ENCODE measurements around the gene ABCC3. TPM values are rescaled to one million over a fixed set of nuclear protein-coding genes. Genes with fewer than 3 reads are reported as not detected.

The ABCC3 gene
- polyA plus RNA-seq, 5 donors, result 27.4 to 61.4 (median 39.5) TPM

DNA sequence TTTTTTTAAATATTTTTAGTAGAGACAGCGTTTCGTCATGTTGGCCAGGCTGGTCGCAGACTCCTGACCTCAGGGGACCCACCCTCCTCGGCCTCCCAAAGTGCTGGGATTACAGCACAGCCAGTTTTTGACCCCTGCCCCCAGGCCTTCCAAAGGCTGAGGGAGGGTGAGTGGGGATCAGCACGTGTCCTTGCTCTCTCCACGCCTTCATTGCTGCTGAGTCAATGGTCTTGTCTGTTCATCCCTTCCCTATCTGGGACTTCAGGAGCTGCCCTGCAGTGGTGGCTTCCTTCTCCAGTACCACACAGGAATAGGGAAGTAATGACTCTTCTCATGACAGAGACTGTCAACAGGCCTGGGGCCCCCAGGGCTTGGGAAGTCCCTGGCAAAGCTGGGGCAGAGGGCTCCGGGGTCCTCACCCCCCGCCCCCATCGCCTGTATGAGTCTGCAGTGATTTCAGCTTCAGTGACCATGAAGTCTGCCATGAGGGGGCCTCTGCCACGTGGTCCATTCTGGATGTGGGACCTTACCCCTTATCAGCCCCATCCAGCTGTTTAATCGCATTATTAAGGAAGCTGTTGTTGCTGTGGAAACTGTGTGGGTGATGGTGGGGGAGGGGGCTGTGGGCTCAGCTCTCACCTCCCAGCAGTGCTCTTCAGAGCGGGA, 6.1 kb downstream of the ABCC3 start:
- DNase-seq, result peak; percentile 66 to 69

DNA sequence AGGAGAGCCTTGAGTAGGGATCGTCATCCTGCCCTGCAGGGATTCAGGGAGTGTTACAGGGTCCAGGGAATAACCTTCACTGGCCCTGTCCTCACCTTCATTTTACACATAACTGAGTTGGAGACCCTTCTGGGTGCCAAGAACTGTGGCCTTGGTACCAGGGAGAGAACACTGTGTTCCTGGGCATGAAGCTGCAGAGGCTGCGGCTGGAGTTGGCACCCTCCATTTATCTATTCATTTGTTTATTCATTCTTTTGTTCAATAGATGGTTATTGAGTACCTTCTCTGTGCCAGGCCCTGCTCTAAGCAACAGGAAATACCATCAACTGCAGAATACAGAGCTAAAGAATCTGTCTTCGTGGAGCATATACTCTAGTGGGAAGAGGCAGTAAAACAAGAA, 6.7 kb downstream of the ABCC3 start:
- DNase-seq, result no peak

DNA sequence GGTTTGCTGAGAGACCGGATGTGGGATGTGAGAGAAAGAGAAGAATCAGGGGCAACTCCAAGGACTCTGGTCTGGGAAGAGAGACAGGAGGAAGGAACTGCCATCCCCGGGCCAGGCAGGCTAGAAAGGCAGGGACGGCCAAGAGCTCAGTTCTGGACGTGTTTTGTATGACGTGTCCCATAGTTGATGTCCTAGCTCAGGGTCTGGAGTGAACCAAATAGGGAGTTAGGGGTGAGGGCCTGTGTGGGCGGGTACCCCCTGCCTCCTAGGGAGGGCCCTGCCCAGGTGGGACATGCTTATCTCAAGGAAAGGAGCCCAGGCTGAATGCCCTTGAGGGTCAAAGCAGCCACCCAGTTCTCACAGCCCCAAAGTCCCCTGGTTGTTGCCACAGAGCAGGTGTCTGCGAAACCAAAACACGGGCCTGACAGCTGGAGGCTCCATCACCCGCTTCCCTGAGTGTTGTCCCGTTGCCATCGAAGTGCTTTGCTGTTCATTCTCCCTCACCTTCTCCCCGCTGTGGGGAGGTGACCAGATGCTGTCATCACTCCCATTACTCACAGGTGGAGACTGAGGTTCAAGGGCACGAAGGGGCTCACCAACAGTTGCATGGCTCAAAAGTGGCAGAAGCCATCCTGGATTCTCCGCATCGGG, 7.5 kb downstream of the ABCC3 start:
- DNase-seq, result no peak

DNA sequence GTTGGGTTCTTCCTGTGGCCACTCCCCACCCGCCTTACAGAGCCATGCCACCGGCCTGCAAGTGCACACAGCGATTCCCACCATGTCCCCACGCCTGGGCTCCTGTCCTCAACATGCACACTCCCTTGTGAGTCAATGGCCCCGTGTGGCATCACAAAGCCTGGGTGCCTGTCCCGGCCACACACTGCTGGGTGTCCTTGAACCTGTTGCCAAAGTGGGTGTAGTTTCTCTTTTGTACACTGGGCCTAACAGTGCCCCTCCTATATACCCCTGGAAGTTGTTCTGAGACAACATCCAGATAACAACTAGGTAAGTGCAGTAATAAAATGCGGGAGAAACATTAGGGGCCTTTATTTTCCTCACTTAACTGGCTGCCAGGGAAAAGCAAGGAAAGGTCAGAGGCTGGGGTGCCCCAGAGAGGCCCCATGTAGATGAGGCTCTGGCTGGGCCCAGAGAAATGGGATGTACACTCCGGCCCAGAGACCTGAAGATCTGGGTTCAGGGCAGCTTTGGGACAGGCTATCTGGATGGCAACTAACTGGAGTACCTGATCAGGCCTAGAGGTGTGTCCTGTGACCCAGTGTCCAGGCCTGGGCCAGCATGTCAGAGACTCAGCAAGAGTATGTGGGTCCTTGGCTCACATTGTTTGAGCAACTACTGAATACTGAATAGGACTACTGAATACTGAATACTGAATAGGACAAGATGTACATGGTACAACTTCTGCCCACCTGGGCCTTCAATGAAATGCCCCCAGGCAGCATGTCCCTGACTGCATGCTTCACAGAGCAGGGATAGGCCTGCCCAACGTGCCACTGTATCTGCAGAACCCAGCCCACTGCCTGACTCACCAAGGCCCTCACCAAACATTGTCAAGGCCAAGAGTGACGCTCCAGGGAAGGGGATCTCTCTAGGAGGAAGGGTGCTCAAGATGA, 8.3 kb downstream of the ABCC3 start:
- DNase-seq, result no peak

DNA sequence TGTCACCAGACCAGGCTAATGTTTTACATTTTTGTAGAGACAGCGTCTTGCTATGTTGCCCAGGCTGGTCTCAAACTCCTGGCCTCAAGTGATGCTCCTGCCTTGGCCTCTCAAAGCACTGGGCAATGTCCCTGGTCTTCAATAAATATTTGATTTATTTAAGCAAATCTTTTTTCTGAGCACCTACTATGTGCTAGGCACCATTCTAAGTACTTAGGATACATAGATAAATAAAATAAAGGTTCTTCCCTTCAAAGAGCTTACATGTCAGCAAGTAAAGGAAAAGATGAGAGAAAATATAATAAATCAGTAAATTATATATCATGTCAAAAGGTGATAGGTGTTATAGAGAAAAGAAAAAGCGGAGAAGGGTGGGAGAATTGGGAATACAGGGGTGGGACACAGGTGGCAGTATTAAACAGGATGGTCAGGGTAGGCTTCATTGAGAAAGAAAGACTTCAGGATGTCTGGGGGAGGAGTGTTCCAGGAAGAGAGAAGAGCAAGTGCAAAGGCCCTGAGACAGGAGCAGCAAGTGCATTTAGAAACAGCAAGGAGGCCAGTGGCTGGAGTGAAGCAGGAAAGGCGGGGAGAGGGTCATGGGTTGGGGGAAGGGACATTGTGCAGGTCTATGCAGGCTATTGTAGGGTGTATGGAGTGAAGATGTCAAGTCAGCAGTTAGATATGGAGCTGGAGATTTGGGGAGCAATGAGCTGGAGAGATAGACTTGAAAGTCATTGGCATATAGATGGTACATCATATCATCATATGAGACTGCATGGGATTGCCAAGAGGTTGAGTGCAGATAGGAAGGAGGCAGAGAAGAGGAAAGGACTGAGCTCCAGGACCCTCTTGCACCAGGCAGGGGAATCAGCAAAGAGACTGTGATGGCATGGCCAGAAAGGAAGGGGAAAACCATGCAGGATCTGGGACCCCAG, 11.3 kb downstream of the ABCC3 start:
- no peak for DNase-seq

DNA sequence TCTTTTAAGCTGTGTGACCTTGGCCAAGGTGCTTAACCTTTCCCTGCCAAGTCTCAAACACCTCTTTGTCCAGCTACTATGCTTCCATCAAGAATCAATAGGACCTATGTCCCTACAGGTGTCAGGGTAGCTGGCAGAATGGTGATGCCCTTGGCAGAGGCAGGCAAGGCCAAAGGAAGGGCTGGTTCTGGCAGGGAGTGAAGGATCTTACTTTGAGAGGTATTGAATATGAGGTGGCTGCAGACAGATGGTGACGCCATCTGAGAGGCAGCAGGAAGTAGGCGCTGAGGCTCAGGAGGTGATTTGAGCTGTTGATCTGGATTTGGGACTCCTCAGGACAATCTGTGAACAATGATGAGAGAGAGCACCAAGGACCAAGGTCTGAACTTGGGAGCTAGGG, 12.5 kb downstream of the ABCC3 start:
- DNase-seq, result no peak

DNA sequence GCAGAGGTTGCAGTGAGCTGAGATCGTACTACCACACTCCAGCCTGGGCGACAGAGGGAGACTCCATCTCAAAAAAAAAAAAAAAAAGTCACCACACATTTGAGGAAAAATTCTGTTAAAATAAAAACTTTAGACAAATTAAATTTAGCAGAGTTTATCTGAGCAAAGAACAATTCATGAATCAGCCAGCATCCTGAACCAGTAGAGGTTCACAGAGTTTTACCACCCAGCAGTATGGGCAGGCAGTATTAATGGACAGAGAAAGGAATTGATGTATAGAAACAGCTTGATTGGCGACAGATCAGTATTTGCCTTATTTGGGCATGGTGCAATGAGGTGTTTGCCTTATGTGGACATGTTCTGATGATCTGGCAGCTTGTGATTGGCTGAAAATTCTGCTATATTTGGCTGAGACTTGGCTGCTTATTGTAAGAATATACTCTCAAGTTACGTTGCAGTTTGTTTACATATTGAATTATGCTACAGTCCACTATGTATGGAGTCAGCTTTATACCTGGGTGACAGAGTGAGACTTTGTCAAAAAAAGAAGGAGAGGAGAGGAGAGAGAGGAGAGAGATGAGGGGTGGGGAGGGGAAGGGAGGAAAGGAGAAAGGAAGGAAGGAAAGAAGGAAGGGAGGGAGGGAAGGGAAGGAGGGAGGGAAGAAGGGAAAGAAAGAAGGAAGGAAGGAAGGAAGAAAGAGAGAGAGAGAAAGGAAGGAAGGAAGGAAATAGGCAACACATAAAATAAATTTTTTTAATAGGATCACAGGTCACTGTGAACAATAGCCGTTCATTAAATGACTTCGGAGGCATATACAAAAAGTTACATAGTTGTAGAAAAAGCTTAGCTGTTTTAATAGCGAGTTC, 14.6 kb downstream of the ABCC3 start:
- DNase-seq, result no peak

DNA sequence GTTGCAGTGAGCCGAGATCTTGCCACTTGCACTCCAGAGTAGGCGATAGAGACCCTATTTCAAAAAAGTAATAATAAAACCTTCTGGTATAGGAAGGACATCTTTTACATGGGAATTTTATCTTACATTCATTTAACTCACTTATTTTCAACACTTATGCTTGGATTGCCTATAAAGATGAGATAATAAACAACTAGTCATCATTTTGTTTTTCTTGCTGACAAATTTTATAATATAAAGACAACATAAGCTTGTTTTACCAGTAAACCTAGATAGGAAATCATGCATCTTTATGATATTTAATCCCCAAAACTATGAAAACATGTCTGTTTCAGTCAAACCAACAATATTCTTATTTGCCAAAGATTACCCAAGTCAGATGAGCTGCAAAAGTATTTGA, 17.0 kb downstream of the ABCC3 start:
- DNase-seq, result no peak

DNA sequence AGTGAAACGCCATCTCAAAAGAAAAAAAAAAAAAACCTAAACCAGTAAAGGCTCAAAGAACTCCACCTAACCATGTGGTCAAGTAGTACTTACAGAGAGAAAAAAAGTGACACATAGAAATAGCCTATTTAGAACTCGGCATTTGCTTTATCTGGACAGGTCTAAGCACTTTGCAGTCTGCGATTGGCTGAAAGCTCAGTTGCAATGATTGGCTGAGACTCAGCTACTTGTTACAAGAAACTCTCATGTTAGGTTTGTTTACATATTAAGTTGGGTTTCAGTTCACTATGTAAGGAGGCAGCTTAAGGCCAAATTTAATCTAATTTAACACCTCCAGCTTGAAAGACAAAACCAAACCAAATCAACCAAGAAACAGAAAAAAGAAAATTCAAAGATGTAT, 19.1 kb downstream of the ABCC3 start:
- DNase-seq, result no peak

DNA sequence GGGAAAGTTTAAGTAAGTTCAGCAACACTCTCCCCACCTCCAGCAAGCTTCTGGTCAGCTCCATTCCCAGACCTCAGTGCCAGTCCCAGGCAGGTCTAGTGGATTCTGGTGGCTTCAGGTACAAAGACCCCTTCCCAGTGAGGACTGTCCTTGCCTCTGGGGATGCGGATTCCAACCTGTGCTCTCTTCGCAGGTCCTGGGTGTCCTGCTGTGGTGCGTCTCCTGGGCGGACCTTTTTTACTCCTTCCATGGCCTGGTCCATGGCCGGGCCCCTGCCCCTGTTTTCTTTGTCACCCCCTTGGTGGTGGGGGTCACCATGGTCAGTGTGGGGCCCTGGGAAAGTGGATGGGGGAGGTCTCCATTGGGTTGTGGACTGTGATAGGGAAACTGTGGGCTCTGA, 21.8 kb downstream of the ABCC3 start:
- DNase-seq, result no peak

DNA sequence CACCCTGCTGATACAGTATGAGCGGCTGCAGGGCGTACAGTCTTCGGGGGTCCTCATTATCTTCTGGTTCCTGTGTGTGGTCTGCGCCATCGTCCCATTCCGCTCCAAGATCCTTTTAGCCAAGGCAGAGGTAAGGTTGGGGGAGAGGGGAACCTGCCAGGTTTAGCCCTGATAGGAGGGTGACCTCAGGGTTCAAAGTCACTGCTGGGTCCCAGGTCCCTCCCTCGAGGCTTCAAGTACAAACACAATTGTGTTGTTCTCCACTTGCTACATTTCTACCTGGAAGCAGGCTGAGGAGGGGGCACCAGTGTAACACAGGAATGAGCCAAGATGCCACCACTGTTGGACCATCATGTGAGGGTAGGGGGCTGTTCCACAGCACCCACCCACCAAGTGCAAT, 22.4 kb downstream of the ABCC3 start:
- no peak for DNase-seq

DNA sequence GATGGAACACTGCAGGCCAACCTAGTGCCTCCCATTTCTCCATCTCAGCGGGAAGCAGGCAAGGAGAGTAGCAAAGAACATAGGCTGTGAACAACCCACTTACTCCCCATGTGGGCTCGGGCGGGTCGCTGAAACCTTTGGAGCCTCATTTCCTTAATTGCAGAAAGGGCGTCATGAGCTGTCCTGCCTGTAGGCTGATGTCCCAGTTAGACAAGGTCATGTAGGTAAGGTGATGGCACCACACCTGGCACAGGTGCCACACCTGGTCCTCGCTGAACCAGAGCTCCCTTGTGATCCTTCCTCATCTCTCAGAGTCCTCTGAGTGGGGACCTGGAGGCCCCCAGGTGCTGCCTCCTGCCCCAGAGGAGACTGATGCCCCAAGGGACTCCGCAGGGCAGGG, 22.9 kb downstream of the ABCC3 start:
- no peak for DNase-seq

DNA sequence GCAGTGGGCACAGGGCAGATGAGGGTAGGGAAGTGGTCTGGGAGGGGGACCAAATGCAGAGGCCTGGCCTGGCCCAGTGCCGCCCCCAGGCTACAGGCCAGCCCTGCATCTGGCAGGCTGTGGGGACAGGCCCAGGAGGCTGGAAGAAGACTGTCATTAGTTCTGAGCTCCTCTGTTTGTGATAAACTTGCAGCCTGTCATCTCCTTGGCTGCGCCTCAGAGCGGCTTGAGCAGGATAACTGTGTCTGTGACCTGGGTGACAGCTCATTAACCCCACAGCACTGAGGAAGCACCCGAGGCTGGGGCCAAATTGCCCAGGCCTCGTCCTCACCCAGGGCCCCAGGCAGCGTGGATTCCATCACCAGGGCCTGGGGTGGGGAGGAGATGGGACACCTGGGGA, 23.9 kb downstream of the ABCC3 start:
- DNase-seq, result peak; percentile 79 to 86

DNA sequence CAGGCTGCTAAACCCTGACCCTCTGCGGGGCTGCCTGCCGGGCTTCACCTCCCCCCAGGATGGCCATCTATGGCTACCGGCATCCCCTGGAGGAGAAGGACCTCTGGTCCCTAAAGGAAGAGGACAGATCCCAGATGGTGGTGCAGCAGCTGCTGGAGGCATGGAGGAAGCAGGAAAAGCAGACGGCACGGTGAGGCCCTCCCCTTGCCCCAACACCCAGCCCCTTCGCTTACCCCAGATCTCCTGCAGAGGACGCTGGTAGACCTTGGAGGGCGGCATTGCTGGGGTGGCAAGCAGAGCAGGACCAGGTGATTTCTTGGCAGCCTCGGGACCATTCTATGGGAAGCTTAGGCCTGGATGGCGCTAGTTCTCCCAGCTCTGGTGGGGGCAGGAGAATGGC, 24.5 kb downstream of the ABCC3 start:
- DNase-seq, result no peak

DNA sequence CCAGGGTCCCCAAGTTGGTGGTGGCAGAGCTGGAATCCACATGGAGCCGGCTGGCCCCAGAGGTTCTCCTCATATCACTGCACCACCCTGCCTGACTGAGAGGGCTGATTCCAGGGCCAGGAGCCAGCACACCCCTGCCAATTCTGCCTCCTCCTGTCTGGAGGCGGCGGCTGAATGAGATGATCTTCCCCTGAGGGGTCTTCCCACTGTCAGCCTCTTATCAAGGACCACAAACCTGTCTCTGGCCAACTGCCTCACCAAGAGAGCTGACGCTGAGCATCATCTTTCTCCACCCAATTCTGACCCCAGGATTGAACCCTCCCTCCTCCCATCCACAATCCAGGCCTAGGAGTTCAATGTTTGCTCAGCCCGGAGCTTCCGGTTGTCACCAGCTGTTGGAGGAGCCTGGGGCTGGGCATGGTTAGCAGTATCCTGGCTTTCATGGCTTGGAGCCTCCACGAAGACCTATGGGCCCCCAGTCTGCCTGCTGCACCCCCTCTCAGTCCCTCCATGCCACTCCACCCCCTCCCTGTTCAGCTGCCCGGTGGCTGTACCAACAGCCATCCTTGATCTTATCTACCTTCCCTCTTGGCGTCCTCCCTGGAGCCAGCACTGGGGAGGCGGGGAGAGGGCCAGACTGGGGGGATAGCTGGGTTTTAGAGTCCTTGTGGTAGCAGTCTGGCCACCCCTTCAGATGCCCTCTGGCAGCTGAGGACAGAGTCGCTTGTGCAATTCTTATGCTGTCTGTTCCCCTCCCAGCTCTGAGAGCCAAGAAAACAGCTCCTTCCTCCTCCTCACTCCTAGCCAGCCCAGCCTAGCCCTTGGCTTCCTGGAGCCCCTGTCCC, 25.6 kb downstream of the ABCC3 start:
- peak in 1 of 2 donors; percentile 31 for DNase-seq

DNA sequence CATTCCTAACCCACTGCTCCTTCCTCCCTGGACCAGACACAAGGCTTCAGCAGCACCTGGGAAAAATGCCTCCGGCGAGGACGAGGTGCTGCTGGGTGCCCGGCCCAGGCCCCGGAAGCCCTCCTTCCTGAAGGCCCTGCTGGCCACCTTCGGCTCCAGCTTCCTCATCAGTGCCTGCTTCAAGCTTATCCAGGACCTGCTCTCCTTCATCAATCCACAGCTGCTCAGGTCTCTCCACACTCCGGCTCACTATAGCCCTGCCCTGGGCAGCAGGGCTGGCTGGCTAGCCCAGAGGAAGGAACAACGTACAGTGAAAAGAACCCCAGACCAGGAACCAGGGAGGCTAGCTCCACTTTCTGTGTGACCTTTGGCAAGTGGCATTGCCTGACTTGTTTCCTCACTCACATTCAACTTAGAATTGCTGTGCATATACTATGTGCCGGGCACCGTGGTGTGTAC, 26.2 kb downstream of the ABCC3 start:
- no peak for DNase-seq

DNA sequence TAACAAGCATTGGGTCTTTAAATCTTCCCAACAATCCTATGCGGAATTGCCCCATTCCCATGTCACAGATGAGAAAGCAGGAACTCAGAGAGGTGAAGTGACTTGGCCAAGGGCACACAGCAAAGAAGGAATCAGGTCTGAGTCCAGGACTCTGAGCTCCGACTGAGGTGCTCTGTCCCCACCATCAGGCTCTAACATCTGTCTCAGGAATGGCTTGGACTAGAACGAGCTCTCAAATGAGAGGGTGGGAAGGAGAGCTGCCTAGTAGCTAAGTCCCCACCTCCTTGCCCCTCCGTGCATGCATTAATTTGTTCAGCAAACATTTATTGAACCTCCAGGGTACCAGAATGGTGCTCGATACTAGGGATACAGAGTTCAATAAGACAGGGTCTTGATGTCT, 26.7 kb downstream of the ABCC3 start:
- no peak for DNase-seq

DNA sequence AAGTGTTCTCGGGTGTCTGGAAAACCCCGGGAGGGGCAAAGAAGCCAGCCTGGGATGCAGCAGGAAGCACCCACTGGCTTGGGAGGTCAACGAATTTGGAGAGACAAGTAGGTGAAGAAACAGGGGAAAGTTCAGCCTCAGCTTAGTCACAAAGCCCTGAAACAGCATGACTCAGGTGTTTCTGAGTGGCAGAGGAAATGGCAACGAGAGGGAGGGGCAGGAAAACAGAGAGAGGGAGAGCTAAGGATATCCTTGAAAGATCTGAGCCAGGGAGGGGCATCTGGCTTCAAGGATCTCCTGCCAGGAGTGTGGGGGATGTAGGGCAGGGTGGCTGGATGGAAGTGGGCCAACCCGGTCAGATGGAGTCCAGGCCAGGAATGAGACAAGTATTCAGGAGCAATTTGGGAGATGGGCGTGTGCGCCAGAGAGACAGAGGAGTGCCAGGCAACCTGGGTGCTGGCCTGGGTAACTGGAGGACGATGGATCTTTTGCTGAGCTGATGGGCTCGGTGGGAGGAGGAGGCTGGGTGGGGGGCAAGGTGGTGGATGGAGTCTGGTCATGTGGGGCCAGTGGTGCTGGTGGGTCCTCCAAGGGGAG, 27.2 kb downstream of the ABCC3 start:
- DNase-seq, result no peak

DNA sequence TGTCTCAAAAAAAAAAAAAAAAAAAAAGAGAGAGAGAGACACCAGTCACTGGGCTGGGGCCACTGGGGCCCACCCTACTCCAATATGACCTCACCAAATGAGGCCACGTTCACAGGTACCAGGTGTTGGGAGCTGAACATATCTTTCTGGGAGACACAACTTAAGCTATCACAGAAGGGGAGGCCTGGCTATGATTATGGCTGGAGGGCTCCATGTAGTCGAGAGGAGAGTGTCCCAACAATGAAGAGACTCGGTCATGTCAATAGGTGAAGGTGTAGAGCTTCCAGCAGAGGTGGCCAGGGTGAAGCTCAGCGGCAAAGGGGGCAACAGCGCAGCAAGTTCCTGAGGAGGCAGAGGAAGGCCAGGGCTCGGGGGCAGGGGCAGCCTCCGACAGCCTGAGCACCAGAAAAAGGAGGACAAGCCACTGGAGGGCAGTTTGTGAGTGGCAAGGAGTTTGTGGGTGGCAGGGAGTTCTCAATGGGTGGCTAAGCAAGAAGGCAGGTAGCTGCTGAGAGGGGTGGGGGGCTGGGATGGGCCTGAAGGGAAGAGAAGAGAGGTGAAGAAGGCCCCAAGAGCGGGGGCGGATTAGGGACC, 28.0 kb downstream of the ABCC3 start:
- no peak for DNase-seq

All from right lung (tissue), 5 donors.